ENCODE measurements around the gene TARBP2. TPM values are rescaled to one million over a fixed set of nuclear protein-coding genes. Genes with fewer than 3 reads are reported as not detected.
"Not testable (repeated sequence)": the region's sequence is repeated elsewhere in the genome, so short reads cannot be mapped to it uniquely, and the experiment has no call there.

The TARBP2 gene
- total and polyA plus RNA-seq, 9 donors = 24.0 to 31.6 (median 26.2) TPM

- Histone ChIP-seq H3K36me3 (ENCODE audit: control insufficient read depth, insufficient read depth, low read length) (peaks cover 82% of the 10 kb centered on the region), H3K4me3 (ENCODE audit: low read length) (no peak overlapping the region), H3K27me3 (ENCODE audit: control insufficient read depth, insufficient read depth, low read length) (no peaks in the 10 kb centered on the region), H3K4me1 (ENCODE audit: control insufficient read depth, insufficient read depth, low read length) (no peaks in the 10 kb centered on the region), H3K27ac (ENCODE audit: low read length) (no peak overlapping the region), H3K9me3 (replicated peaks; ENCODE audit: control insufficient read depth, low read depth, low read length) (no peaks in the 10 kb centered on the region)
- no peak for DNase-seq
- WGBS (ENCODE audit: insufficient coverage) = no CpG with 5 or more reads among the region's 1 CpG
These were observed 29.0 kb upstream of the TARBP2 start for GRCh38 chr12:53472056-53472582.

- DNase-seq = no peak
- H3K27me3 ChIP-seq (ENCODE audit: control insufficient read depth, insufficient read depth, low read length) = no peaks in the 10 kb centered on the region
- WGBS (ENCODE audit: insufficient coverage) = no CpG with 5 or more reads among the region's 2 CpGs
- no peaks in the 10 kb centered on the region for H3K9me3 ChIP-seq (replicated peaks; ENCODE audit: control insufficient read depth, low read depth, low read length)
- no peak overlapping the region for H3K4me3 ChIP-seq (ENCODE audit: low read length)
- H3K36me3 ChIP-seq (ENCODE audit: control insufficient read depth, insufficient read depth, low read length) = peaks cover 75% of the 10 kb centered on the region
- H3K4me1 ChIP-seq (ENCODE audit: control insufficient read depth, insufficient read depth, low read length) = no peaks in the 10 kb centered on the region
- no peak overlapping the region for H3K27ac ChIP-seq (ENCODE audit: low read length)
These were observed 27.0 kb upstream of the TARBP2 start for GRCh38 chr12:53474077-53474476.

GRCh38 chr12:53474819-53475218, 26.3 kb upstream of the TARBP2 start:
- H3K27ac ChIP-seq (ENCODE audit: low read length) = no peak overlapping the region
- 68% methylated on average over 10 of the region's 13 CpGs for WGBS (ENCODE audit: insufficient coverage)
- H3K36me3 ChIP-seq (ENCODE audit: control insufficient read depth, insufficient read depth, low read length) = peaks cover 73% of the 10 kb centered on the region
- no peaks in the 10 kb centered on the region for H3K27me3 ChIP-seq (ENCODE audit: control insufficient read depth, insufficient read depth, low read length)
- no peaks in the 10 kb centered on the region for H3K4me1 ChIP-seq (ENCODE audit: control insufficient read depth, insufficient read depth, low read length)
- DNase-seq = no peak
- no peak overlapping the region for H3K4me3 ChIP-seq (ENCODE audit: low read length)
- H3K9me3 ChIP-seq (replicated peaks; ENCODE audit: control insufficient read depth, low read depth, low read length) = no peaks in the 10 kb centered on the region

GRCh38 chr12:53476769-53477209, 24.3 kb upstream of the TARBP2 start:
- no peaks in the 10 kb centered on the region for H3K9me3 ChIP-seq (replicated peaks; ENCODE audit: control insufficient read depth, low read depth, low read length)
- H3K4me1 ChIP-seq (ENCODE audit: control insufficient read depth, insufficient read depth, low read length) = peaks cover 2% of the 10 kb centered on the region
- no peak for DNase-seq
- H3K27ac ChIP-seq (ENCODE audit: low read length) = no peak overlapping the region
- 80% methylated on average over 2 of the region's 2 CpGs for WGBS (ENCODE audit: insufficient coverage)
- H3K36me3 ChIP-seq (ENCODE audit: control insufficient read depth, insufficient read depth, low read length) = peaks cover 70% of the 10 kb centered on the region
- no peaks in the 10 kb centered on the region for H3K27me3 ChIP-seq (ENCODE audit: control insufficient read depth, insufficient read depth, low read length)
- H3K4me3 ChIP-seq (ENCODE audit: low read length) = no peak overlapping the region

- H3K4me3 ChIP-seq (ENCODE audit: low read length) = no peak overlapping the region
- peak overlapping the region; percentile 39 for H3K27ac ChIP-seq (ENCODE audit: low read length)
- H3K9me3 ChIP-seq (replicated peaks; ENCODE audit: control insufficient read depth, low read depth, low read length) = no peaks in the 10 kb centered on the region
- no peak for DNase-seq
- H3K4me1 ChIP-seq (ENCODE audit: control insufficient read depth, insufficient read depth, low read length) = peaks cover 2% of the 10 kb centered on the region
- no peaks in the 10 kb centered on the region for H3K27me3 ChIP-seq (ENCODE audit: control insufficient read depth, insufficient read depth, low read length)
- H3K36me3 ChIP-seq (ENCODE audit: control insufficient read depth, insufficient read depth, low read length) = peaks cover 79% of the 10 kb centered on the region
- WGBS (ENCODE audit: insufficient coverage) = no CpG with 5 or more reads among the region's 1 CpG
These were observed 22.2 kb upstream of the TARBP2 start for GRCh38 chr12:53478865-53479264.

- Histone ChIP-seq H3K4me1 (ENCODE audit: control insufficient read depth, insufficient read depth, low read length) (peaks cover 2% of the 10 kb centered on the region), H3K36me3 (ENCODE audit: control insufficient read depth, insufficient read depth, low read length) (peaks cover 80% of the 10 kb centered on the region)
- no CpG with 5 or more reads among the region's 5 CpGs for WGBS (ENCODE audit: insufficient coverage)
These were observed 21.8 kb upstream of the TARBP2 start for GRCh38 chr12:53479331-53479730.

GRCh38 chr12:53480491-53481442, 20.3 kb upstream of the TARBP2 start:
- 90% methylated on average over 2 of the region's 12 CpGs for WGBS (ENCODE audit: insufficient coverage)
- Histone ChIP-seq H3K9me3 (replicated peaks; ENCODE audit: control insufficient read depth, low read depth, low read length) (no peaks in the 10 kb centered on the region), H3K4me3 (ENCODE audit: low read length) (no peak overlapping the region), H3K27me3 (ENCODE audit: control insufficient read depth, insufficient read depth, low read length) (no peaks in the 10 kb centered on the region), H3K36me3 (ENCODE audit: control insufficient read depth, insufficient read depth, low read length) (peaks cover 80% of the 10 kb centered on the region), H3K4me1 (ENCODE audit: control insufficient read depth, insufficient read depth, low read length) (peaks cover 2% of the 10 kb centered on the region), H3K27ac (ENCODE audit: low read length) (no peak overlapping the region)
- no peak for DNase-seq

More at GRCh38 chr12:53479331-53479730, 21.8 kb upstream of the TARBP2 start:
- no peaks in the 10 kb centered on the region for H3K9me3 ChIP-seq (replicated peaks; ENCODE audit: control insufficient read depth, low read depth, low read length)
- DNase-seq = no peak
- no peaks in the 10 kb centered on the region for H3K27me3 ChIP-seq (ENCODE audit: control insufficient read depth, insufficient read depth, low read length)
- H3K27ac ChIP-seq (ENCODE audit: low read length) = no peak overlapping the region
- H3K4me3 ChIP-seq (ENCODE audit: low read length) = no peak overlapping the region

- H3K27ac ChIP-seq (ENCODE audit: low read length); DNase-seq; H3K27me3 ChIP-seq (ENCODE audit: control insufficient read depth, insufficient read depth, low read length); H3K9me3 ChIP-seq (replicated peaks; ENCODE audit: control insufficient read depth, low read depth, low read length); H3K4me1 ChIP-seq (ENCODE audit: control insufficient read depth, insufficient read depth, low read length); H3K4me3 ChIP-seq (ENCODE audit: low read length): not testable (repeated sequence)
- H3K36me3 ChIP-seq (ENCODE audit: control insufficient read depth, insufficient read depth, low read length) = peaks cover 82% of the 10 kb centered on the region
- WGBS (ENCODE audit: insufficient coverage) = 43% methylated on average over 5 of the region's 6 CpGs
These were observed 19.6 kb upstream of the TARBP2 start for GRCh38 chr12:53481458-53481857.

GRCh38 chr12:53481939-53482586, 19.0 kb upstream of the TARBP2 start:
- H3K27ac ChIP-seq (ENCODE audit: low read length) = no peak overlapping the region
- H3K36me3 ChIP-seq (ENCODE audit: control insufficient read depth, insufficient read depth, low read length) = peaks cover 82% of the 10 kb centered on the region
- WGBS (ENCODE audit: insufficient coverage) = 85% methylated on average over 3 of the region's 9 CpGs
- no peaks in the 10 kb centered on the region for H3K9me3 ChIP-seq (replicated peaks; ENCODE audit: control insufficient read depth, low read depth, low read length)
- peaks cover 2% of the 10 kb centered on the region for H3K4me1 ChIP-seq (ENCODE audit: control insufficient read depth, insufficient read depth, low read length)
- no peak overlapping the region for H3K4me3 ChIP-seq (ENCODE audit: low read length)
- DNase-seq = no peak
- H3K27me3 ChIP-seq (ENCODE audit: control insufficient read depth, insufficient read depth, low read length) = no peaks in the 10 kb centered on the region

- 64% methylated on average over 10 of the region's 18 CpGs for WGBS (ENCODE audit: insufficient coverage)
- H3K4me3 ChIP-seq (ENCODE audit: low read length) = no peak overlapping the region
- H3K36me3 ChIP-seq (ENCODE audit: control insufficient read depth, insufficient read depth, low read length) = peaks cover 87% of the 10 kb centered on the region
- H3K4me1 ChIP-seq (ENCODE audit: control insufficient read depth, insufficient read depth, low read length) = peaks cover 2% of the 10 kb centered on the region
- DNase-seq = no peak
- H3K27ac ChIP-seq (ENCODE audit: low read length) = no peak overlapping the region
- no peaks in the 10 kb centered on the region for H3K27me3 ChIP-seq (ENCODE audit: control insufficient read depth, insufficient read depth, low read length)
- H3K9me3 ChIP-seq (replicated peaks; ENCODE audit: control insufficient read depth, low read depth, low read length) = no peaks in the 10 kb centered on the region
These were observed 18.4 kb upstream of the TARBP2 start for GRCh38 chr12:53482626-53483168.

All from muscle of leg (tissue), 11 donors.